CD4-positive, alpha-beta T cell treated with Interleukin-2 at 100 ng/mL for 4 hours (primary cell): ENCODE measurements around the gene SLAMF7.
"Not testable (repeated sequence)": the region's sequence is repeated elsewhere in the genome, so short reads cannot be mapped to it uniquely, and the experiment has no call there.

ENCODE experiments used
- DNase-seq: peaks from one replicate; pipeline ENCODE4 v3.0.0-alpha.2; 2020; ENCODE audit warnings: low spot score

Gene SLAMF7, protein sequence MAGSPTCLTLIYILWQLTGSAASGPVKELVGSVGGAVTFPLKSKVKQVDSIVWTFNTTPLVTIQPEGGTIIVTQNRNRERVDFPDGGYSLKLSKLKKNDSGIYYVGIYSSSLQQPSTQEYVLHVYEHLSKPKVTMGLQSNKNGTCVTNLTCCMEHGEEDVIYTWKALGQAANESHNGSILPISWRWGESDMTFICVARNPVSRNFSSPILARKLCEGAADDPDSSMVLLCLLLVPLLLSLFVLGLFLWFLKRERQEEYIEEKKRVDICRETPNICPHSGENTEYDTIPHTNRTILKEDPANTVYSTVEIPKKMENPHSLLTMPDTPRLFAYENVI

DNA sequence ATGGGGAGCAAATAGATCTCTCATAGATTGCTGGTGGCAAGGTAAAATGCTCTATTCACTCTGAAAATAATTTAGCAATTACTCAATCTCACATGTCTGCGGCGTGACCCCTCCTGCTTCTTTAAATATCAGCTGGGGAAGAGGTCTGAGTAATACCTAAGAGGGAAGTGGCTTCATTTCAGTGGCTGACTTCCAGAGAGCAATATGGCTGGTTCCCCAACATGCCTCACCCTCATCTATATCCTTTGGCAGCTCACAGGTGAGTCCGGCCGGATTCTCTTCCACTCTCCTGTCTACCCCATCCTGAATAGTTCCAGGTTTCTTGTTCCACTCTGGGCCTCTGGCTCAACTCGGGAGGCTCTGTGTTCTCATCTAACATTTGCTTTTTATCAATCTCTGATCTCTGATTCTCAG lies at the start of gene SLAMF7:
Gene SLAMF7 (plus strand): TSS at position 150 of the 414 bp plus-strand sequence. CDS start 55 bp downstream, at position 205.
- DNase-seq, result peak; percentile 69

DNA sequence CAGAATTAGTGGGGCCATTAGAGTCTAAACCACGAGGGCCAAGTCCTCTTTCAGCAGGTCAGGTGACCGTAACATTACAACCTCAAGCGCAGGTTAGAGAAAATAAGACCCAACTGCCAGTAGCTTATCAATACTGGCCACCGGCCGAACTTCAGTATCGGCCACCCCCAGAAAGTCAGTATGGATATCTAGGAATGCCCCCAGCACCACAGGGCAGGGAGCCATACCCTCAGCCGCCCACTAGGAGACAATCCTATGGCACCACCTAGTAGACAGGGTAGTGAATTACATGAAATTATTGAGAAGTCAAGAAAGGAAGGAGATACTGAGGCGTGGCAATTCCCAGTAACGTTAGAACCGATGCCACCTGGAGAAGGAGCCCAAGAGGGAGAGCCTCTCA lies 46.7 kb upstream of the SLAMF7 start:
- DNase-seq, result not testable (repeated sequence)

DNA sequence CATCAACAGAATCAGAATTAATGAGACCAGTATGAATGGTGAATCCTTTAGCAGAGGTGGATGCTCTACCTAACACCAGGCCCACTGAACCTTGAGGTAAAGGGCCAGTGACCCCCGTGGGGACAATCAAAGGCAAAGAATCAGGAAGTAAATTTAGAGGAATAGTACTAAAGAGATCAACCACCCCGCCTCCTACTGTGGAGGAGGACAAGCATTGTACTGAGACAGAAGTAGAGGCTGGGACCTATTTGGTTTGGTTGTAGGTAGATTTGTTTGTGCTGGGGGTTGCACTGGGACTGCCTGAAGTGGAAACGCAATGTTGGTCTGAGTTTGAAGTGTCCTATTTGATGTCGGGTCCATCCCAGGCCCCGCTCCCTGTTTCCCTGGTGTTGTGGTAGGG lies 36.9 kb upstream of the SLAMF7 start:
- no peak for DNase-seq

DNA sequence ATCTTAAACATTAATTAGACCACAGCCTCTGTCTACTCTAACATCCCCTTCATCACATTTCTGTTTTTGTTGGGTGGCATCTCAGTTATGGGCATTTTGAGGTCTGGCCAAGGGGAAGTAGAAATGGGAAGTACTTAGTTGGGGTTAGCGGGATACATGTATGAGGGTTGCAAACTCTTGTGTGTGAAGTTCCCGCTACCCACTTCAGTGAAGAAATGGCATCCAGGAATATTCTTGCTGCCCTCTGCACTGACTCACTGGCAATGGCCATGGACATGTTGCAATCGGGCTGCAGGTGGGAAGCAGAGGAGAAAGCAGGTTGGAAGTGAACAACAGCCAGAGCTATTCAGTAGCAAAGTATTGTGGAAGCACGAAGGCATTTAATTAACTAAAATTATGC lies 34.8 kb upstream of the SLAMF7 start:
- no peak for DNase-seq

DNA sequence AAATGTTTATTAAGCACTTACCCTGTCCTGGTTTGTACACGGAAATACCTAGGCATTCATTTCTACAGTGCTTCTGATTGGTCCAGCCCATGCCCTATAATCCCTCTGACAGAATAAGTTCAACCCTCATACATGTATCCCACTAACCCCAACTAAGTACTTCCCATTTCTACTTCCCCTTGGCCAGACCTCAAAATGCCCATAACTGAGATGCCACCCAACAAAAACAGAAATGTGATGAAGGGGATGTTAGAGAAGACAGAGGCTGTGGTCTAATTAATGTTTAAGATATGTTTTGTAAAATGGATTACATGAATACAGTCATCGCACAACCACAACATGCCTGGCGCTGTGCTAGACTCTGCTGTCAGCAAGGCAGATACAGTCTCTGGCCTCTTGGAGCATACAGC lies 33.8 kb upstream of the SLAMF7 start:
- DNase-seq, result not testable (repeated sequence)

DNA sequence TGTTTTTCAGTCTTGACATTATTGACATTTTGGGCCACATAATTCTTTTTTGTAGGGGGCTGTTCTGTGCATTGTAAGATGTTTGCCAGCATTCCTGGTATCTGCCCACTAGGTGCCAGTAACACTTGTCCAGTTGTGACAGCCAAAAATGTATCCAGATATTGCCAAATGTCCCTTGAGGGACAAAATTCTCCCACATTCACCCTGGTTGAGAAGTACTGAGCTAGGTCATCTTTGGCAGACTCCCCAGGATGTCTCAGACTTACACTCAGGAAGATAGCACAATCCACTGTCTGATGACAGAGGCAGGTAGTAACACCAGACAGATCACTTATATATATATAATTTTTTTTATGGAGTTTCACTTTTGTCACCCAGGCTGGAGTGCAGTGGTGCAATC lies 33.3 kb upstream of the SLAMF7 start:
- no peak for DNase-seq

DNA sequence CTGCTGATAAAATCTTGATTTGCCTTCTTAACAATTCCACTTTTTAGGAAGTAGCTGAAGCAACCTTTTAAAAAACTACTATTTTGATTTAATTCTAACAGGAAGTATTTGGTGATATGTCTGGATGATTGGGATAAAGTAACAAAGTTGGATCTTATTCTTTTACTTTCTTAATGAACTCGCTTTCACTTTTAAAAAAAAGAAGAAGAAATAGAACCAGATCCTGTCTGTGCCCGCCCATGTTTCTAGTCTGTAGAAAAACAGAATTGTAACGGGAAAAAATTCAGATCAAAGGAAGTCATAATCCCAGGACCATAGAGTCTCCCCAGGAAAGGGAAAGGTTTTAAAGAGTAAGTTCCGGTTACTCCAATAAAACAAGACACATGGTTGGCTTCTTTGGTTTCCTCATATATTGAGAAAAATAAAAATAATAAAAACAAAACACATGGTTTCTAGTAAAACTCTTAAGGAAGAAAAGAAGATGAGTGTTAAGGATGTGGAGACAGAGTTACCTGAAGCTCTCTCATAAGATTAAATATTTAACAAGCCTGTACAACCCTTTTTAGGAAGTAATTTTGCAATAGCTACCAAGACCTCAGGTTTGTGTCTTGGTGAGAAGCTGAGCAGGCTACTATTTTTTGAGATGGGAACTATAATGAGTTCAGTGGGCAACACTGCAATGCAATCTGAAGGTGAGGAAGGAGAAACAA lies 32.4 kb upstream of the SLAMF7 start:
- no peak for DNase-seq

DNA sequence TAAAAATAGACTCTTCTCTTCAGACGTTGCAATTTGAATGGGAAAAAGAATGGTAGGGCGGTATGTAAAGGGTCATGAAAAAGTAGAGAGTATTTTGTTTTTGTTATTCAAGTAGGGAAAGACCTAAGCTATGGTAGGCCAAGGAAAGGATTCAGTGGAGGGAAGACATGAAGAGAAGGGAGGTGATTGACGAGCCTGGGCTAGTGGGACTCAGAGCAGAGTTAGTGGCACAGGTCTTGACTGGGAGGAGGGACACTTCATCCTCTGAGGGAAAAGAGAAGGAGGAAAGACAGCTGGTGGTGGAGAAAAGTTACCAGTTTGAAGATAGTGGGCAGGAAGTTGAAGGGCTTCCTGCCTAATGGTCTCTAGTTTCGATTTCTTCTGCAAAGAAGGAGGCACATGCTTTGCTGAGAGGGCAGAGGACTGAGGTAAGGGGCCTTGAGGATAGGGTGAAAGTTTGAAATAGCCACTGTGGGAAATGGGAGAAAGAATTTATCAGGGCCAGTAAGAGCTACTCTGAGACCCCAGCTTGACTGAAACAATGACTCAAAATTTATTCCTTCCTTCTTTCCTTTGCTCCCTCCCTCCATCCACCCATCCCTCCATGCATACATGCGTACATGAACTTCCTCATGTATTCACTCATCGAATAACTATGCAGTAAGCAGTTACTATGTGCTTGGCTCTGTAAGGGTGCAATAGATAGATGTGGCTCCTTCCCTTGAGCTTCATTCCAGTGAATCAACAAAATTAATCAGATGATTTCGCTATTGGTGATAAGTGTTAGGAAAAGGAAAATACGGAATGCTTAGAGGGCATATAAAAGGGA lies 31.6 kb upstream of the SLAMF7 start:
- peak; percentile 45 for DNase-seq

DNA sequence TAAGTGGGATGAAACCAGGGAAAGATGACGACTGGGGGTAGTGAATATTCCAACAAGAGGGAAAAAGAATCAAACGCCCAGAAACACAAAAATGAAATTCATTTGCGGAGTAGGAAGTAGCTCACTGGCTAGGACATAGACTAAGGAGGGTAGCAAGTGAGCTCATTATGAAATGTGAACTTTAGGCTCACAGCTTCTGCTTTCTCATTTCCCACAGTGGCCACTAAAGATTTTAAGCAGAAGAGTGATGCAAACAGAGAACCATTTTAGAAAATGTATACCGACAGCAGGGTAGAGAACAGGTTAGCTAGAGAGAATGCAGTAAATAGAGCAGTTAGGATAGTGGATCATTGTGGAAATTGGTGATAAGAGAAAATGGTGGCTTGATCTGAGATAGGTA lies 30.9 kb upstream of the SLAMF7 start:
- DNase-seq, result peak; percentile 40

DNA sequence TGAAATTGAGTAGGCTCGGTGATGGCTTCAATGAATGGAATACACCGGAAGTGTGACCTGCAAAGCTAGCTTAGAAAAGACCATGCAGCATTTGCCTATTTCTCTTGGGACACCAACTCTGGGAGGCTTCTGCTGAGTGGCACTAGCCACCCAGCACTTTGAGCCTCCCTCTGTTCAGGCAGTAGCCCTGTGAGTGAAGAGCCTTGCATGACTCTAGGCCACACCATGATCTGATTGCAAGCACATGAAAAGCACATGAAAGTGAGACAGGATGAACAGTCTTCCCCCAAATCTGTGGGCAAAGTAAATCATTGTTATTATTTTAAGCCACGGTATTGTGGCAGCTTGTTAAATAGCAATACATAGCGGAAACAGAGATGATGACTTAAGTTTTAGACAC lies 30.2 kb upstream of the SLAMF7 start:
- DNase-seq, result peak; percentile 70

DNA sequence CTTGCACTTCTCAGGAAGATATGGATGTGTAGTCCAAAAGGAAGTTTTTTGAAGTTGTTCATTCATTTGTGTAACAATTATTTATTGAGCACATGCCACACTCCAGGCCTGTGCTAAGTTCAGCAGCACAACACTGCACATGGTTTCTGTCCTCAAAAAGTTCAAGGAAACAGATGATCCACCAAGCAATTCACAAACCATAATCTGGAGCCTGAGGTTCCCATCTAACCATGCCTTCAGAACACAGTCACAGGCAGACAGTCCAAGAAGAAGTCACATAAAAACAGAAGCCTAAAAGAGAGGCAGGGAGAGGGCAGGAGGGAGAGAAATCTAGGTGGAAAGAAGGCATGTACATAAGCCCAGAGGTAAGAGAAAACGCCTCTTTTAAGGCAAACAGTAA lies 29.3 kb upstream of the SLAMF7 start:
- no peak for DNase-seq

DNA sequence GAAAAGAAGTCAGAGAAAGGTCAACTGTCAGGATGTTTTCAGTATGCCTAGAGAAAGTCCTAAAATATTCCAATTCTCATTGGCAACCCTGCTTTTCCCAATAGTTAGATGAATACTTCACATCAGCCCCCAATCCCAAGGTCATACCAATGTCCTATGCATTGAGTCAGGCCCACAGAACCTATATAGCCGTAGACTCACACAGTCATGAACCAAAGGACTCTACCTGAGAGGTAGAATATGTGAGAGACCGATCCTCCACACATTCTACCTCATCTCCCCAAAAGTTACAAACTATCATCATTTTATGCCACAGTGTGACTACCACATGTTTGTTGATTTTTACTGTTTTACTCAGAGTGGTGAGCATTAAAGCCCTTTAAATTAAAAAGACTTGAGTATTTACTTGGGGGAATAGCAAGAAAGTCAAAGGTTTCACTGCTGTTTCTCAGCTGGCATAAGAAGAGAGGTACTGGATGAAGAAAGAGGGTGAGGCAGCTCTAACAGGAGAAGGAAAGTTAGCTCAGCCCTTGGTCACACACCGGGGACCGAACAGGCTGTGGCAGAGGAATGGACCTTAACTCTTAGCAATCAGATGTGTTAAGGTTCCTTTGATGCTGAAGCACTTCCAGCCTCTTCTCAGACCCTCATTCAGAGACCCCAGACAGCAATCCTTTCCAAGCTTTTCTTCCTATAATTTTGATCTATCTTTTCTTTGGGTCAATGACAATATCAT lies 28.4 kb upstream of the SLAMF7 start:
- no peak for DNase-seq

DNA sequence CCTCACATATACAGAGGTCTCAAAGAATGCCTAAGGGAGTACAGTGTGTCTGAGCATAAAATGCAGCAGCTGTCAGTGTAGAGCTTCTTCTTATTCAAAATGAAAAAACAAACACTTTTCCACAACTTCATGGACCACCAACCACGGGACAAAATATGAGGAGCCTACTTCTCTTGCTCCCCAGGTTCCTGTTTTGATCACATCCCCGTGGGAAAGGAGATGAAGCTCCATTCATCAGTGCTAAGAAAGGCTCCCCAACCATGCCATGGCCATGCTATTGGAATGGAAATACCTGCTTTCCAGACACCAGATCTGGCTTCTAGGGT lies 27.8 kb upstream of the SLAMF7 start:
- no peak for DNase-seq

DNA sequence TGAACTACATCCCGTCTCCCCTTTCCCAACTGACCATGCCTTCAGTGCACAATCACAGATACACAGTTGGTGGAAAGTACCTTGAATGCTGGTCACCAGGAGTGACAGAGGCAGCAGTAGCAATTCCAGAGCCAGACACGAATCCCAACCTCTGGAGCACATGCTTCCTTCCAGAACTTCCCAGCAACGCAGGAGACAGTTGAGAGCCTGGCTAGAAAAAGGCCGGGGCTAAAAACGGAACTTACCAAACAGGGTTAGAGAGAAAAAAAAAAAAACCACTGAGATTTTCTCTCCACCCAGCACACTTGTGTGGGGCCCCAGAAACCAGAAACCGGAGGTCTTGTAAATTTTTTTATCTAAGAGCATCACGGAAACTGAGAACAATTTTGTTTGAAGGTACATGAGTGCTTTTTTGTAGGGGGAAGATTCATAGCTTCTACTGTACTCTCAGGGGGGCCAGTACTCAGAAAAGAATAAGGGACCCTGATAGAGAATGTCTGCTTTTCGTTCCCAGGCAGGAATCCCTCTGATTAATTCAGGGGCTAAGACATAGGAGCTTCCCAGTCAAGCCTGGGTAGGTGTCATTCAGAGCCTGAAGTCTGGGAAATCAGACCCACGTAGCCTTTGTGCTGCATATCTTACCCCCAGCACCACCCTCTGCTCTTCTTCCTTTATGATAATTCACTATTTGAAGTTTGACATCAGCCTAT lies 27.3 kb upstream of the SLAMF7 start, which contains the start of gene CD48:
Gene CD48 (minus strand): TSS at position 221 of the 710 bp plus-strand sequence. CDS start 59 bp downstream, at position 162.
- DNase-seq, result peak; percentile 70

DNA sequence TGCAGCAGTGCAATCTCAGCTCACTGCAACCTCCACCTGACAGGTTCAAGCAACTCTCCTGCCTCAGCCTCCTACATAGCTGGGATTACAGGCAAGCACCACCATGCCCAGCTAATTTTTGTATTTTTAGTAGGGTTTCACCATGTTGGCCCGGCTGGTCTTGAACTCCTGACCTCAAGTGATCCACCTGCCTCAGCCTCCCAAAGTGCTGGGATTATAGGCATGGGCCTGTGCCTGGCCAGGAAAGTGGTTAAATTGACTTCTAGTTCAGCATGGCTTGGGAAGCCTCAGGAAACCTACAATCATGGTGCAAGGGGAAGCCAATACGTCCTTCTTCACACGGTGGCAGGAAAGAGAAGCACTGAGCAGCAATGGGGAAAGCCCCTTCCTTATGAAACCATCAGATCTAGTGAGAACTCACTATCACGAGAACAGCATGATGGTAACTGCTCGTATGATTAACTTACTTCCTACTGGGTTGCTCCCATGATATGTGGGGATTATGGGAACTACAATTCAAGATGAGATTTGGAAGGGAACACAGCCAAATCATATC lies 26.4 kb upstream of the SLAMF7 start:
- DNase-seq, result peak; percentile 64

DNA sequence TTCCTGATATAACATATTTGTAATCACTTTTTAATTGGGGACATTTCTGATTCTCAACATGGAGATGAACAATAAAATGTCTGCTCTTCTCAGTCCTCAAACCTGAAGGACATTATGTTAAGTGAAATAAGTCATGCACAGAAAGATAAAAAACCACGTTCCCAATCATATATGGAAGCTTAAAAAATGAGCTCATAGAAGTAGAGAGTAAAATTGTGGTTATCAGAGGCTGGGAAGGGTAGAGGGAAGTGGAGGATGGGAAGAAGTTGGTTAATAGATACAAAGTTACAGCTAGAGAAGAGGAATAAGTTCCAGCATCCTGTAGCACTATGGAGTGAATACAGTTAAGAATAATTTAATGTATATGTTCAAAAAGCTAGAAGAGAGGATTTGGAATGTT lies 25.9 kb upstream of the SLAMF7 start:
- no peak for DNase-seq

DNA sequence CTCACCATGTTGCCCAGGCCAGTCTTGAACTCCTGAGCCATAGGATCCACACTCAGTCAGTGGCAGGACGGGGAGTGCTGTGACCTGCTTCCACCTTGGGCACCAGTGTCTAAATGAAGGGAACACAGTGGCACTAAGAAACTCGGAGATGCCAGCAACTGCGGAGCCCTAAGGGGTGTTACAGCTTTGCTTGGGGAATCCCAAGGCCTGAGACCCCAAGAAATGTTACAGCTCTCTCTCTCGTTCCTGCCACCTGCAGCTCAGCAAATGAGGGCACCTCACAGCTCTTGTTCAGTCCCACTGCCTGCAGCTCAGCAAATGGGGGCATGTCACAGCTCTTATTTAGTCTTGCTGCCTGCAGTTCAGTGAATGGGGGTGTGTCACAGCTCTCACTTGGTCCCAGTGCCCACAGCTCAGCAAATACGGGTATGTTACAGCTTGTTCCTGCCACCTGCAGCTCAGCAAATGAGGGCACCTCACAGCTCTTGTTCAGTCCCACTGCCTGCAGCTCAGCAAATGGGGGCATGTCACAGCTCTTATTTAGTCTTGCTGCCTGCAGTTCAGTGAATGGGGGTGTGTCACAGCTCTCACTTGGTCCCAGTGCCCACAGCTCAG lies 24.9 kb upstream of the SLAMF7 start:
- not testable (repeated sequence) for DNase-seq

DNA sequence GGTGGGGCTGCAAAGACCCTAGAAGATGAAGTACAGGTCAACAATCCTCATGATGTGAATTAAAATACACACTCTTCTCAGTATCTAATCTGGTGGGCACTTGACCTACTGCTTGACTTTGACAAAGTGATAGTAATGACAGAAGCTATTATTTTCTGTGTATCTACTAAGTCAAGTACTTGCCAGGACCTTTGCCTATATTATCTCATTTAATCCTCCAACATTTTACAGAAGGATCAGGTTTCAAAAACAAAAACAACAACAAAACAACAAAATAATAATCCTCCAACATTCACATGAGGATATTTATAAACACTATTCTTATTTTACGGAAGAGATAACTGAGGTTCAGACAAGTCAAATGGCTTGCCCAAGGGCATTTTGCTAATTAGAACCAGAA lies 23.0 kb upstream of the SLAMF7 start:
- no peak for DNase-seq

DNA sequence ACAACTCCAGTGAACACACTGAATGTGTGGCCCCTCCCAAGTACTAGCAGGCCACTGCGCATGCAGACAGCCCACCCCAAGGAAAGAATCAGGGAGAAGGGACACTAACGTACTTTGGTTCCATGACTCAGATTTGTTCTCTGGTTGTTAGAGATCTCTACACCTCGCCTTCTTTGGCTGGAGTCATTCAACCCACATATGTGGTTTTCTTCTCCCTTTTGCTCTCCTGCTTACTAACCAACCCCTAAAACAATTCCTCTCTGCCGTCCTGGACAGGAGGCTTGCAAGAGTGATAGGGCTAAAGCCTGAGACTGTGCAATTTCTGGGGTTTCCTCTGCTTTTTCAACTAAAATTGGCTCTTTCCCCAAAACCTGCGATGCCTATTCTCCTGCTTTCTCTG lies 21.7 kb upstream of the SLAMF7 start:
- DNase-seq, result no peak

DNA sequence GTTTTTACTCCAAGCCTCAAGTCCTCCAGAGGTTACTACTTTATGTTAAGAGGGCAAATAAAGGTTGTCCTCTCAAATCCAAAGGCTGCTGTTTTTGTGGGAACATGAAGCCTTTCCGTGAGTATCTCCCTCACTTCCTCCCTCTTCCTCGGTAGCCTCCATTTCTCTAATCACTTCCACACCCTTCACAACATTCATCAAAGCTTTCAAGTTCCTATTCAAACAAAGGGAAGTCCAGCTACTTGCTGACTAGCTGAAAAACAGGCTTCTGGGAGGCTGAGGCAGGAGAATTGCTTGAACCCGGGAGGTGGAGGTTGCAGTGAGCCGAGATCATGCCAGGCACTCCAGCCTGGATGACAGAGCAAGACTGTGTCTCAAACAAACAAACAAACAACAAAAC lies 20.8 kb upstream of the SLAMF7 start:
- no peak for DNase-seq
